CD4-positive, alpha-beta T cell treated with Interleukin-1 beta for 1 hour (primary cell): ENCODE results near the gene KCNMB2.

ENCODE experiments used
- DNase-seq, 2 donors: peaks; one replicate each; pipeline ENCODE4 v3.0.0-alpha.2; 2020 to 2022

Gene KCNMB2

DNA sequence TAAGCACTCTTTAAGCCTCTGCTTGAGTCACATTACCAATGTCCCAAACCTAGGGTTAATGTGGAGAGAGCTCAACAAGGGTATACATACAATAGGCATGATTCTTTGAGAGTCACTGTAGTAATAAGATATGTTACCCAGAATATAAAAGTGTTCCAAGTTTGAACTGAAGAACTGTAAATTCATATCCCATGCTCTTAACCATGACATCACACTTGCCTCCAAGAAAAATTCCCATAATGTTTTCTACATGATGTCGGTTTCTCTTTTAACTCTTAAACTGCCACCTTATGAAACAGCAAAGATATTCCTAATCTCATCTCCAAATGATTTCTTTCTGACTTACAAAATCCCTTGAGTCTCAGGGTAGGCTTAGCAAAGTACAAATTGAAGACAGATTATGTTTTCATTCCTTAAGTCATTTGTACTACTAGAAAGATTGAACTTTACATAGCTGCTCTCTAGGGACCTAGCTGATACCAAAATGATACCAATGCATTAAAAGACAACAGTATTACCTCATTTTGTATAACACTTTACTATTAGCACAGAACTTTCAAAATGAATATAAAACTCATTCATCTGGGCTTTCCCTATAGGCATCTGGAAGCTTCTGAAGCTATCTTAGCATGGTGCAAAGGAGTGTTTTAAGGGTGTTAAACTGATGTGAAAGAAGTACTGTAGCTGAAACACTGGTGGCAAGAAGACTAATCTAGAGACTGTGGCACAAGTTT is 127.1 kb downstream of the KCNMB2 start:
- DNase-seq: no peak

DNA sequence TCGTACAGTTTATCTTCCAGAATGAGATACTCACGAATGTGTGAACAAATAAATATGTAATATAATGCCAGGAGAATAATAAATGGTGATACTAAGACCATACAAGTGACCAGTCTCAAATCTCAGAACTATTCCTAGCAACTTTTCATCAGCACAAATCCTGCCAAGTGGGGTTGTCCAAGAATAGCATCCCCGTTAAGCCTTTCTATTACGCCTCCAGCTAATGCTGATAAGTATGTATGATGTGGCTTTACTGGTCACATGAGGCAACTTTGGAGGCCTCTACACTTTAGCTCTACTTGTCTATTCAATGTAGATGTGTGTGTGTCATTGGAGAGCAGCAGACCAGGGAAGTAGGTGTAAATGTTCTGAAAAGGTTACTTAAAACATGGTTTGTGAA is 129.5 kb downstream of the KCNMB2 start:
- no peak for DNase-seq

DNA sequence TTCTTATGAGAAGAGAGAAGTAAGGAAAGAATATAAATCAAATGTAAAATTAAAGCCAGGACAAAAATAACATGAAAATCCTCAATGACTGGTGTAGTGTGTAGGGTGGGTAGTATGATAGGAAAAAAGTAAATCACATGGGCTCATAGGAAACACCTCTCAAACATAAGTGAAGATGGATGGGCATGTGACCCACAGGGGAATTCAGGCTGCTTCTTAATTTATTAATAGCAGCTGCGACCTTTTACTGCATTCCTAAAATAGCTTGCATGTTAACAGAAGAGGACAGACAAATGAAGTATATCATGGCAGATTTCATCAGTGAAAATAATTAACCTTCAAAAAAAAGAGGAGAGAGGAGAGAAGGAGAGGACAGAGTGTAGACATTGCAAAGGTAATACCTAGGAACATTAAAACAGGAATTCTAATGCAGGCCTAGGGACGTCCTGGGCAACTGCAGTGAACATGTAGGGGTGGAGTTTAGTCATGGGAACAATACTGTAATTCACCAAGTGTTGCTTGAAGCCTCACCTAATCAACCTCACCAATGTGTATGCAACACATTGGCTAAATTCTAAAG is 132.9 kb downstream of the KCNMB2 start:
- DNase-seq: no peak

DNA sequence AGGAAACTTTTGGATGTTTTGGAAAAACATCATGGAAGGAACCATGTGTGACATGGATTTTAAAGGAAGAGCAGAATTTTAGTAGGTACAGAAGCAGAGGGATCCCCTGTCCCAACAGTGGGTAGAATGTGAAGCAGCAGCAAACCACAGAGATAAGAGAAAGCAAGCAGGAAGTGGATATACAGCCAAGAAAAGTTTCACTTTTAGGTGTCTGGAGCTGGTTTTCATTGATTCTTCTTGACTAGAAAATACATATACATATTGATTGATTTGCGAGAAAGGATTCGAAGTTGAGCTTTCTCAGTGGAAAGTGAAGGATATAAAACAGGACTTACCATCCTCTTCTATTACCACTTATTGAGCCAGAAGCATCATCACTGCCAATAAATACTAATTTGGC is 133.5 kb downstream of the KCNMB2 start:
- DNase-seq: no peak

DNA sequence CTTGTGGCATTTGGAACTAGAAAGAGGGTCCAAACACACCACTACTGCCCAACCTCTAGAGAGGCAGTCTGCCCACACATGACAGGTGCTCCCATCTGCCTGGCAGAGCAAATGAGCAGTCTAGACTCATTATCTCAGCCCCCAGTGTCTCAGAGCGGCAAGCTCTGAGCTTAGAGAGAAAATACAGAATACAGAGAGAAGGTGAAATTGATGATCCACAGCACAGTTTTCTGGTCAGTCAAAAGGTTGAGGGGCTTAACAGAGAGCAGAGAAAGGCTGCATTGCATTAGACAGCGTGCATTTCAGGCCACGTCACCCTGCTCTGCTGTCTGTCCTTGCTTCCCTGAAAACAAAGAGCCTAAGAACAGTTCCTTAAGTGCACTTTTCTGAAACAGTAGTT is 135.1 kb downstream of the KCNMB2 start:
- no peak for DNase-seq

DNA sequence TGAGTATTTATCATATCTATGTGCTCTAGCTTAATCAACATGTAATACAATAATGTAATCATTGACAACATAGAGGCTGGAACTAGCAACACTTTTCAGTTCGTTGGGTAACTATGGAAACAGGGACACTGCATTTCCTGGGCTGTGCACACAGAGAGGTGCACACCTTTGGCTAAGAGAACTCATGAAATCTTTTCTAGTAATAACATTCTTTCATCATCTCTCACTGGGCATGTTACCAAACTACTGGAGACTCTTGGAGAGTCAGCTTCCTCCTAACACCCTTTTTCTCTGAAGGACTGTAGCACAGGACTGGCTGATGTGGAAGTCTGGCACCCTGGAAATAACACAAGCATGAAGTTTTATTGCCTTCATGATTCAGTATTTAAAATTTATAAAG is 135.6 kb downstream of the KCNMB2 start:
- DNase-seq: no peak

DNA sequence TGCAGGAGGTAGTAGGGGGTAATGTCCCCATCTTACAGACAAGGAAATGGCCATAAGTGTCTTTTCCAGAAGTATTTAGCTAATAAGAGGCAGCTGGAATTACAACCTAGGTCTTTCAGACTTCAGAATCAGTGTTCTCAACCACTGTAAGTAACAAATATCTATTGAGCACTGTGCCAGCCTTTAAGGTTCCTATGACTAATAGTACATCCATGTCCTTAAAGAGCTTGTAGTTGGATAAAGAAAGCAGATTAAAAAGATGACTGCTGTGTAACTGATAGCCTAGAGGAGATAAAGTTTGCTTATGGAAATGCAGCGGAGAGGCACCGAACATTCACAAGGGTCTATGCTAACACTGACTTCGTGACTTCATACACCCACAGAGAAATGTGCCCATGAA is 136.0 kb downstream of the KCNMB2 start:
- no peak for DNase-seq

DNA sequence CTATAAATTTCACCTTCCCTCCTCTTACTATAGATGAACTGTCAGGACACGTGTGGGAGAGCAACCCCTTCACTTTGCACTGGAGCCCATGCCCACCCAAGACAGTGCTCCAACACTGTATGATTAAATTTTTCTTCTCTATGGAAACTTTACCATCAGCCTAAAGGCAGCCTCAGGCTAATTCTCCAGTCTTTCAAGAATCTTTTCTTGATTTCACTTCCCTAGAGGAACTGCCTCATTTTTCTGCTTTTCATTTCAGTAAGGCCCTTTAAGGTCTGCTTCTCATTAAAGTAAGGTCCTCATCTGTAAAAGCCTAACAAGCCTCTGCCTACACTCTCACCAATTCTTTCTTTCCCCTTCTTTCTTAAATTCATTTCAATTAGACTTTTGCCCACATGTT is 137.3 kb downstream of the KCNMB2 start:
- DNase-seq: no peak

DNA sequence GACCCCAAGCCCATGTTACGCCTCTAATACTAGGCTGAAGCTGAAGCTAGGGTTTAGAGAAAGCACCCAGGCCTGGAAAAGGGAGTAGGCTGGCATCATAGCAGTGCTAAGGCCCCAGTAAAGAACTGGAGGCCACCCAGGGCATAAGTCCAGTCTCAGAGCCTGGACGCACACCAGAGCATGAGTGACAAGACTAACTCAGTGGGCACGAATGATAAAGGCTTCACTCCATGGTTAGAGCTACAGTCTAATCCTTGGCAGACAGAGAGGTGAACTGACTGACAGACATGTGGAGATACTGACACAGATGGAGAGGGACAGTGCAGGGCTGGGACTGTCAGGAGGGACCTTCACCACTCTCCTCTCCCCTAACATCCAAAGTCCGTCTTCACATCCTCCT is 139.8 kb downstream of the KCNMB2 start:
- DNase-seq: no peak

DNA sequence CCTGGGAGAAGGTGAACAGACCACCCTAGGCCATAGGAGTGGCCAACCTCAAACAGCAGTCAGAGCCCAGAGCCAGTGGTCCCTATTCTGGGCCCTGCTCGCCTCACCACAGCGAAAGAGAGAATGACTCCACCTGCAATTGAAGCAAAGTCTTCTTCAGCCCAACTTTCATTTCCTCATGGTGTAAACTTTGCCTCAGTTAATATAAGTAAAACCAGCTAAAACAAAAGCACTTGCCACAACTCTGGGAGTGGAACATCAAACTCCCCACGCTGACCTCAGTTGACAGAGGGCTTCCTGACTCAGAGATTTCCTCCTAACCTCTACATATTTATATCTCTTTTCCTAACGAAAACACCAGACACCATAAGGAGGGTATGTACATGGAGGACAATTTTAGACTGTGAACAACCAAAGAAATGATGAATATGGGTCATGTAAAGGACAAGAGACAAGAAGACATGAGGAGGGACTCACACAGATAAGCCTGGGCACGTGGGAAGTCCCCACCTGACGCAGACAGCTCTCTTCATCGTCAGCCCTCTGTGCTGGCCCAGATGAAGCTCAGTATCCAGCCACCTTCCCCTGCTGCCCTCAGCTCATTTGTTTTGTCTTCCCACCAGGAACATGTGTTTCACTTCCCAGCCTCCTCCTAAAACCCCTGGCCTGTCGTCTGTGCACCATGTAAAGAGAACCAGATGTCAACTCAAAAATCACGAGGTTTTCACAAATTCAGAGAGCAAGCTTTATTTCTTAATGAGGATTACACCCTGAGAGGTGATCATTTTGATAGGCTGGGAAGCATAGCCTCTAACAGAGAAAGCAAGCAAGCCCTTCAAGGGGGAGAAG is 140.9 kb downstream of the KCNMB2 start:
- no peak for DNase-seq

DNA sequence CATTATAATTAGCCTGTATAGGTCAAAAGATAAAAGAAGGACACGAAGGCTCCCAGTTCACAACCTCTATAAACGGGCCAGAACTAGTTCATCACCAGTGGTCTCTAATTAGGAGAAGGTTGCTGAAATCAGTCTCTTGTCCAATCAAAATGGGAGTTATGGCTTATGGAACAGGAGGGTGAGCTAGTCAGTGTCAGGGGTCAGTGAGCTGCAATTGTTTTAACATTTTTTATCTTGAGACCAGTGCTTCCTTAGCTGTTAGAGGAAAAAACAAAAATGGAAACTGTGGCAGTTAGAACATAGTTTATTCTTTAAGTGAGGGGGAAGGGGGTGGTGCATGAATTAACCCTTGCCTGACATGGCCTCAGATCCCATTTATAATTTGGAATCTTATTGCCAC is 141.7 kb downstream of the KCNMB2 start:
- no peak for DNase-seq

DNA sequence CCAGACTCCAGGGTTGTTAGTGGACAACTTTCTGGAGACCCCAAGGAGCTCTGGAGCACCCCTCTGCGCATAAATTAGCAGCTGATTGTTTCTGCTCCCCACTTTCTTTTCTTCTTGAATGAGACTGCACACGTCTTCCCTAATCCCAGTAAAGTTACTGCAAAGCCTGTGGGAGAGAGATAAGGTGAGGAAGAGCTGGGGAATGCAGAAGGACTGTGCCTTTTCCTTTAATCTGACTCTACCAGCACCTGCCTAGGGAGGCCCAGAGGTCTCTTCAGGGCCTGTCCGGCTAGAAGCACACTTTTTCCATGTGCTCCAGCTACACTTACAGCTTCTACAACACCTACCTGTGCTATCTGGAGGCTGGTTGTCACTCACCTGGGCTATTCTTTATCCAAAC is 143.8 kb downstream of the KCNMB2 start:
- no peak for DNase-seq

DNA sequence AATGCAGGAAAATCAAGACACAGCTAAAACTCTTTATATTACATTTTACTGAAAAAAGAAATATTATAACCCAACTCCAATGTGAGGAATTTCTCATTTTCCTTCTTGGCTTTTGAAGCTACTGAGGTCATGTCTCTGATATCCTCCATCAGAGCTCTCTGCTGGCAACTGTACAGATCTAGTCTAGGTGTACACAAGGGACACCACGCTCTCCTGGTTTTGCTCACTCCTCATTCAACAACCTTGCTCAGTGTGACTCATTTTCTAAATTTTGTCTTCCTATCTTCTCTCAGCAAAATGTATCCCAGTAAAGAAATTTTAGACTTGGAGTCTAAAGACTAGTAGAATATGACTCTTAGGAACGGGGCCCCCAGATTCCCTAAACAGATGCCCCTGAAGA is 144.3 kb downstream of the KCNMB2 start:
- no peak for DNase-seq

DNA sequence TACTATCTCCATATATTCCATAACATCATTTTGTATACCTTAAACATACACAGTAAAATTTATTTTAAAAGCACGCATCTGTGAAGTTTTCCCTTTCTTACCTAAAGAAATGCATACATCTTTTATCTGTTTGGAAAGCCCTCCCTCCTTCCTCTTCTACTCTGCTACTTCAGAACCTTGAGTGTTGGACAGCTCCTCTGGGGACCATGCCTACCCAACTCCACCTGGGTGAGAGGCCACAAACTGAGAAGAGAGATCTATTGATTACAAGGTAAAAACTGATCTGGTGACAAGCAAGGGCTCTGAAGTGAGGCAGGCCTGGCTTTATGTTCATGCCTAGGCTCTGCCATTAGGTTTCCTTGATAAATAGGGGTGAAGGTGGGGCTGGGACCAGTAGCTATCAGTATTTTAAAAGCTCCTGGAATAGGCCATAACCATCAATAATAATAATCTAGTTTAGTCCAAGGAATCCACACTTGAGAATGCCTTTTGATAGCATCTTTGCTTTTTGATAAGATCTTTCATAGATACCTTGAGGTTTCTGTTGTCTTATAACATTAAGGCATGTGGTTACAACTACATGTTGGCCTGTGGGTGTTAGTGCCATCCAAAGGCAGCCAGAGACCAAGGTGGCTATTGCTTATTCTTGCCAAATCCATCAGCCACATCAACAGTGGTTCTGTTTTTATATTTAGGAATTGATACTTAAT is 148.8 kb downstream of the KCNMB2 start:
- no peak for DNase-seq

DNA sequence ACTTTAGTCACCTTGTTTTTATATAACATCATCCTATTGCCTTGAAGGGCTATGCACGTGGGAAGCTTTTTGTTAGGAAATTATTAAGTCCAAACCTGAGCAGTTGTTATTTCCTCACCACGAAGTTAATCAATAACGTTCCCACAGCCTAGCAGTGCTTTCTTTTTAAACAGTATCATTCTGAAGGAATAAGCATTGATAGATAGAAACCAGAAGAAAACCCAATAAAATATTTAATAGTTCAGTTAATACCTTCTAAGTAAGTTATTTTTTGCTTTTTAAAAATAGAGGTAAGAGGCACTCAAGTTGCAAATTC is 149.3 kb downstream of the KCNMB2 start:
- DNase-seq: no peak

DNA sequence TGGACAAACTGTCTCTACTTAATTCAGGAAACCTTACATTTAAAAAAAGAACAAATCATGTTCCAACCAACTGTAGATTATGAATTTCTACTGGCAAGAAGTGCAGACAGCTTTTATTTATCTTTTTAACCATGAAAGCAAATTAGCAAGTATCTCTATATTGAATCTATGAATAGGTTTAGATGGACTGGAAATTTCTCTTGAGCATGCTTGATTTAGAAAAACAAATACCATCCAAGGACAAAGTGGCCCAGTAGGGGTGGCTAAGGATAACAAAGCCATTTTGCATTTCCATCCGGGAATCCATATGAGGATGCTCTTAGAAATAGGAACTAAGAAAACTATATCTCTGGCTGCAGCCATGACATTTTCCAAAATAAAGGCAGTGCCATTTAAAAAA is 150.6 kb downstream of the KCNMB2 start:
- no peak for DNase-seq

DNA sequence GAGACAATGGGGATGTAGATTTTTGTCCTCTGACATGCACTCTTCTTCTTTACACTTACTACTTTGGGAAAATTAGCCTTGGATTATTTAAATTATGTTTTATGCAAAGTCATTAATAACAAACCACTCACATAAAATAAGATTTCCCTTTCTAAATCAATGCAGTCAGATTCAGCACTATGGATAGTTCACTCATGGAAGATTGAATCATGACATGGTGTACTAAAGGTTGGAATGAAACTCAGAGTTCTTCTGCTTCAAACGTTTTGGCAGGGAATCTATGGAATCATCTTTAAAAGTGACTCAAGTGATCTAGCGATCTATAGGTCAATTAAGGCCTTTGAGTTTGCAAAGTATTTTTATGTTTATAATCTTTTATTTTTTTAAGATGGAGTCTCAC is 154.3 kb downstream of the KCNMB2 start:
- DNase-seq: no peak

DNA sequence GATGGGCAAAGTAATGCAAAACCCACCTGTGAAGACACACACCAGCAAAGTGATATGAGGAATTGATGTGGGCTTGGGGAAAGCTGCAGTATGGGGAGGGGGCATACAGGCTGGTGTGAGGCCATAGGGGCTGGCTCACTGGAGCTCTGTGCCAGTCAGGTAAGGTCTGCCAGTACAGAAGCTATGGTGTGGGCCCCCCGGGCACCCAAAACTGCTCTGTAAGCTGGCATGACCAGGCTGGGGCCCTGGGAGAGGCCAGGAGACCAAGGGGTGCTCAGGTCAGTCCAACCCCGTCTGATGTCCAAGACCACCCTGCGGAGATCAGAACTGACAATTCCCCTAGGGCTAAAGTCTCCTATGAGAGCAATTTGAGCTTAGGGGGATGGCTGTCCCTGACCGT is 163.1 kb downstream of the KCNMB2 start:
- DNase-seq: no peak

DNA sequence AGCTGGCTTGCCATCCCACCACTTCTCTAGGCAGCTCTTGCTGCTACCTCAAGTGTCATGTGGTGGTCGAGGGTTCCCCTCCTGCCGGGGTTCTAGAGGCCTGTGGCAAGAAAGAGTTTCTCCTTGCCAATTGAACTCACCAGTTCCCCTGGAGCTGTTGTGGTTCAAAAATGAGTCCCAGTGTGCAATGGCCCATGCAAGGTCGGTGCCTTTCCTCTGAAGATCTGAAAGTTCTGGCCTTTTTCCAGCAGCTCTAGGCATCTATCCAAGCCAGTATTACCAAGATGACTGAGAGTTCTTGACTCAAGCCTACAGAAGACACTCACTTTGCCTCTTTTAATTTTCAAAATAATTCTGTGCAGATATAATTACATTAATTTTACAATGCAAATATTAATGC is 163.6 kb downstream of the KCNMB2 start:
- no peak for DNase-seq

DNA sequence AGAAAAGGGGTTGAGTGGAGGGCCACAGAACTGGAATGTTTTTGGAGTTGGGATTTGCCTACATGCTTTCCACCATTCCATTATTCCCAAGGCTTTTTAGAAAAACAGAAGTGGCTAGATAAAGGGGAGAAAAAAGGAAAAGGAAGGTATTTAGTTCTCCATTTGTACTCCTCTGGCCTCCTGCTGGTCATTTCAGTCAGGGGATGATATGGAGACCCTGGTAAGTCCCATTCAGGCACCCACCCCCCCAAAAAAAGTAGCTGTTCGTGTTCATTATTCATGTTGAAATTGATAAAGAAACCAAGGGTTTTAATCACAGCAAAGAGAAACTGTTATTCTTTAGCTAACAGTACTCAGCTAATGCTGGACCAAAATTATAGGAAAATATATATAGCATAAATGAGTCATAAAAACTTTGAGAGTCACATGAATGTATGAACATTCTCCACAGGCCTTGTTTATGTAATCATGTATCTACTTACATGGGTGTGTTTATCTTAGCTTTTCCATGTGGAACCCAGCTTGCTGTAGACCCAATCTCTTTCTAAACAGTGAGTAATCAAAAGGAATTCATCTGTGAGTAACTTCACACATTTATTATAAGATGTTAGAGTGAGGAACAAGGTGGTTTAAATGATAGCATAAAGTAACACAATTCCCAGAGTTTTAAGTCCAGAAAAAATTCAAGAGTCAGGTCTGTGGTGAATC is 167.2 kb downstream of the KCNMB2 start:
- DNase-seq: no peak

DNA sequence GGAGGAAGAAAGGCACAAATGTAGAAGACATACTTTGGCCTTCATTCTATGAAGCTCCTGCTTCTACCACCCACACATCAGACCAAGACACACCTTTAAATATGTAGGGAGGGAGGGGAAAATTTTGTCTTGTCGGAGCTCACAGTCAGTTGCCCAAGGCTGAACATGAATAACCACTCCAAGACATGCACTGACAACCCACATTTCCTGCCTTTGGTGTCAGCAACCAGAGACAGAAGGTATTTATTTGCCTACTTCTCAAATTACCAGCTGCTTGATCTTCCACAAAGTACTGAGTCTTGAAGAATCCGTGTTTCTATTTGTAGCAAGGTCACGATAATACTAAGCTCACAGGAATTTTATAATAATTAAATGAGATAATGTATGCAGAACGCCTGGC is 169.7 kb downstream of the KCNMB2 start:
- DNase-seq: no peak

DNA sequence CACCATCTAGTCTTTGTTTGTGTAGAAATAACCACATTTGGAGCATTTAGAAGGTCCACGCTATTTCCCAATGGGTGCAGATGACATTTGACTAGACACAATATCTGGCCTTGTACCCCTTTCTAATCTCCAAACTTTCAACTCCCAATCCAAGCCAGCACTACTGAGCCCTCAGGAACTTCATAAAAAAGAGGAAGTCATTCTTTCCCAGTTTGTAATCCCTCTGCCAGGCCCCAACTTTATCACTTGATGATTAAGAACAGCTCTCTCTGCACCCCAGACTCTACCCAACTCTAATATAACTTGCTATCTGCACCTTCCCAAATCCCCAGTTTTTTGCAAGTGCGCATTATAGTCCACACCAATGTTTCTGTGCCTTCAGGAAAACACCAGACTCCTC is 170.2 kb downstream of the KCNMB2 start:
- DNase-seq: no peak
